ENCODE results near the gene ASB2.

DNA sequence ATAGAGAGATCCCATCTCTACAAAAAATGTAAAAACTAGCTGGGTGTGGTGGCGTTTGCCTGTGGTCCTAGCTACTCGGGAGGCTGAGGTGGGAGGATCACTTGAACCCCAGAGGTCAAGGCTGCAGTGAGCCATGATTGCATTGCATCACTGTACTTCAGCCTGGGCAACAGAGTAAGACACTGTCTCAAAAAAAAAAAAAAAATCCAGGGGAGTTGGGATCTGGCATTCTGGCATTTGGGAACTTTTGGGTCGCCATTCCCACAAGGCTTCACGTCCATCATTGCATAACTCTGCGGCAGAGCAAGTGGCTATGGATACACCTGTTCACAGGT lies 83.9 kb downstream of the ASB2 start:
- TF ChIP-seq, protein P1, sequence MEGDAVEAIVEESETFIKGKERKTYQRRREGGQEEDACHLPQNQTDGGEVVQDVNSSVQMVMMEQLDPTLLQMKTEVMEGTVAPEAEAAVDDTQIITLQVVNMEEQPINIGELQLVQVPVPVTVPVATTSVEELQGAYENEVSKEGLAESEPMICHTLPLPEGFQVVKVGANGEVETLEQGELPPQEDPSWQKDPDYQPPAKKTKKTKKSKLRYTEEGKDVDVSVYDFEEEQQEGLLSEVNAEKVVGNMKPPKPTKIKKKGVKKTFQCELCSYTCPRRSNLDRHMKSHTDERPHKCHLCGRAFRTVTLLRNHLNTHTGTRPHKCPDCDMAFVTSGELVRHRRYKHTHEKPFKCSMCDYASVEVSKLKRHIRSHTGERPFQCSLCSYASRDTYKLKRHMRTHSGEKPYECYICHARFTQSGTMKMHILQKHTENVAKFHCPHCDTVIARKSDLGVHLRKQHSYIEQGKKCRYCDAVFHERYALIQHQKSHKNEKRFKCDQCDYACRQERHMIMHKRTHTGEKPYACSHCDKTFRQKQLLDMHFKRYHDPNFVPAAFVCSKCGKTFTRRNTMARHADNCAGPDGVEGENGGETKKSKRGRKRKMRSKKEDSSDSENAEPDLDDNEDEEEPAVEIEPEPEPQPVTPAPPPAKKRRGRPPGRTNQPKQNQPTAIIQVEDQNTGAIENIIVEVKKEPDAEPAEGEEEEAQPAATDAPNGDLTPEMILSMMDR (IDR thresholded peaks at IDR 0.05; ENCODE audit: poor library complexity, severe bottlenecking) = no peak
- TF ChIP-seq POLR2AphosphoS5 (IDR thresholded peaks at IDR 0.05) (no peak), SMC3 (conservative IDR thresholded peaks at IDR 0.05; ENCODE audit: poor library complexity) (no peak)
